ENCODE data around the gene IDH3G.

DNA sequence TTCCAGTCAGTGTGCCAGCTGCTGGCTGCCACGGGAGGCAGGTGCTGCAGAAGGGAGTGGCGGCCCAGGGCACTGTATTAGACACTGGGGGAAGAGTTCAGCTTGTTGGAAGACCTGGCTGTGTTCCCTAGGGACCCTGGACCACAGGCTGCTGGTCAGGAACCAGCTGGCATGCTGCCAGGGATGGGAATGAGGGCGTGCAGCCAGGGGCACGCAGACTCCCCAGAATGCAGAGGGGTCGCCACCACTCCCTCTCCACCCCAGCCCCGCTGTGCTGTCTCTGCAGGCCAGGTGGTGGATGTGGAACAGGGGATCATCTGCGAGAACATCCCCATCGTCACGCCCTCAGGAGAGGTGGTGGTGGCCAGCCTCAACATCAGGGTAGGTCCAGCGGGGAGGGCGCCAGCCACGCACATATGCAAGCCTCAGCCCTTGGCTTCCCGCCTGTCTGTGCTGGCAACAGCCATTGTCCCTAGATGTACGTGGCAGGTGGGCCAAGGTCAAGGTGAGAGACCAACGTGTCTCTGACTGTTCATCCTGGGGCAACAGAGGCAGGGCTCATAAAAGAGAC is 57.2 kb downstream of the IDH3G start:
- TF ChIP-seq EZH2 (IDR thresholded peaks at IDR 0.05; ENCODE audit: borderline replicate concordance, low read length): no peak
- TF ChIP-seq, protein P1, sequence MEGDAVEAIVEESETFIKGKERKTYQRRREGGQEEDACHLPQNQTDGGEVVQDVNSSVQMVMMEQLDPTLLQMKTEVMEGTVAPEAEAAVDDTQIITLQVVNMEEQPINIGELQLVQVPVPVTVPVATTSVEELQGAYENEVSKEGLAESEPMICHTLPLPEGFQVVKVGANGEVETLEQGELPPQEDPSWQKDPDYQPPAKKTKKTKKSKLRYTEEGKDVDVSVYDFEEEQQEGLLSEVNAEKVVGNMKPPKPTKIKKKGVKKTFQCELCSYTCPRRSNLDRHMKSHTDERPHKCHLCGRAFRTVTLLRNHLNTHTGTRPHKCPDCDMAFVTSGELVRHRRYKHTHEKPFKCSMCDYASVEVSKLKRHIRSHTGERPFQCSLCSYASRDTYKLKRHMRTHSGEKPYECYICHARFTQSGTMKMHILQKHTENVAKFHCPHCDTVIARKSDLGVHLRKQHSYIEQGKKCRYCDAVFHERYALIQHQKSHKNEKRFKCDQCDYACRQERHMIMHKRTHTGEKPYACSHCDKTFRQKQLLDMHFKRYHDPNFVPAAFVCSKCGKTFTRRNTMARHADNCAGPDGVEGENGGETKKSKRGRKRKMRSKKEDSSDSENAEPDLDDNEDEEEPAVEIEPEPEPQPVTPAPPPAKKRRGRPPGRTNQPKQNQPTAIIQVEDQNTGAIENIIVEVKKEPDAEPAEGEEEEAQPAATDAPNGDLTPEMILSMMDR (IDR thresholded peaks at IDR 0.05; ENCODE audit: low read length): no peak

All from OCI-LY1 (cell line).